Stimulated activated effector memory CD8-positive, alpha-beta T cell treated with anti-CD3 and anti-CD28 coated beads, Interleukin-12 subunit alpha, Interleukin-12 subunit beta, amount 100 ng/mL, for 72 hours (primary cell): ENCODE results near the gene ABCA13.

Source experiments
- ATAC-seq: fragments of 150-1000 bp; cut with Tn5 transposase; 2 replicates; pipeline ENCODE4 v1.10.0; 2021
- DNase-seq, 2 donors: peaks; one replicate each; pipeline ENCODE4 v3.0.0; 2021 to 2022; ENCODE audit warnings: low spot score in 2 of 2
- H3K27ac Mint-ChIP-seq: one replicate; pipeline ENCODE4 v1.8.0; 2022; ENCODE audit warnings: mild to moderate bottlenecking, mixed read lengths
- H3K36me3 Mint-ChIP-seq: one replicate; pipeline ENCODE4 v1.8.0; 2022; ENCODE audit warnings: mild to moderate bottlenecking, mixed read lengths
- H3K4me1 Mint-ChIP-seq: one replicate; pipeline ENCODE4 v1.8.0; 2022; ENCODE audit warnings: mixed read lengths
- H3K4me3 Mint-ChIP-seq: one replicate; pipeline ENCODE4 v1.8.0; 2022; ENCODE audit warnings: mild to moderate bottlenecking, mixed read lengths
- H3K9me3 Mint-ChIP-seq: one replicate; pipeline ENCODE4 v1.8.0; 2022; ENCODE audit warnings: mixed read lengths

The ABCA13 gene

GRCh38 chr7:48426966-48427555 lies 255.8 kb downstream of the ABCA13 start:
- no peak for ATAC-seq
- H3K4me1 Mint-ChIP-seq, result no peaks in the 10 kb centered on the region

GRCh38 chr7:48427671-48428070 lies 256.4 kb downstream of the ABCA13 start:
- Mint-ChIP-seq H3K4me3 (no peak overlapping the region), H3K27ac (no peak overlapping the region), H3K9me3 (no peaks in the 10 kb centered on the region), H3K36me3 (no peaks in the 10 kb centered on the region), H3K4me1 (no peaks in the 10 kb centered on the region)
- no peak for DNase-seq
- ATAC-seq, result no peak

More at GRCh38 chr7:48426966-48427555, 255.8 kb downstream of the ABCA13 start:
- Mint-ChIP-seq H3K27ac (no peak overlapping the region), H3K9me3 (no peaks in the 10 kb centered on the region), H3K36me3 (no peaks in the 10 kb centered on the region), H3K4me3 (no peak overlapping the region)
- no peak for DNase-seq

DNA sequence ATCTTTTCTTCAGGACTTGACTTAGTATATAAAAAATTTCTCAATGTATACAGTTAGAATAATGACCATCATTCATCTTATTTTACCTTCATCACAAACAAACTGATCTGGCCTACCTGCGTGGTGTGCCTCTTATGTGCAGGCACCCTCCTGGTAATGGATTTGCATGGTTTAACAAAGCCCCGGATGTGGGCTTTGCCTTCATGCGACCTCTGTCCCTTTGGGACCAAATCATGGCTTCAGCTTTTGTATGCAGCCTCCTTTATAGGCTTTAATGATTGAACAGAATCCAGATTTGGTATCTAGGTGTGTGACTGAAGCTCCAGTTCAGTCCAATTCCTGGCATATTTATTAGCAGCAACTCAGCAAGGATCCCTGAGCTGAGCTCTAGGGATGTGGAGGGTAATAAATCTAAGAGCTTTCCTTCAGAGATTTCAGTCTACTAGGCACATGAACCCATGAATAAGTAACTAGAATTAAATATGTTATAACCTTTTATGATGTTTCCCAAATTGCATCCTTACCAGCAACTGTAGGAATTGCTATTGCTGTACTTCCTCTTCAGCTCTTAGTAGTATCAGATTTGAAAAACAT lies 256.9 kb downstream of the ABCA13 start:
- no peak overlapping the region for H3K27ac Mint-ChIP-seq
- no peak for DNase-seq
- H3K36me3 Mint-ChIP-seq, result no peaks in the 10 kb centered on the region
- H3K4me3 Mint-ChIP-seq, result no peak overlapping the region
- no peak for ATAC-seq
- no peaks in the 10 kb centered on the region for H3K9me3 Mint-ChIP-seq
- no peaks in the 10 kb centered on the region for H3K4me1 Mint-ChIP-seq

GRCh38 chr7:48429117-48429516 lies 257.9 kb downstream of the ABCA13 start:
- H3K4me1 Mint-ChIP-seq, result no peaks in the 10 kb centered on the region
- no peak overlapping the region for H3K4me3 Mint-ChIP-seq
- DNase-seq, result no peak
- H3K36me3 Mint-ChIP-seq, result no peaks in the 10 kb centered on the region
- no peaks in the 10 kb centered on the region for H3K9me3 Mint-ChIP-seq
- H3K27ac Mint-ChIP-seq, result no peak overlapping the region
- no peak for ATAC-seq

- no peaks in the 10 kb centered on the region for H3K36me3 Mint-ChIP-seq
- peaks cover 8% of the 10 kb centered on the region for H3K9me3 Mint-ChIP-seq
- no peak overlapping the region for H3K4me3 Mint-ChIP-seq
- no peaks in the 10 kb centered on the region for H3K4me1 Mint-ChIP-seq
- DNase-seq (no peak), ATAC-seq (no peak)
- H3K27ac Mint-ChIP-seq, result no peak overlapping the region
Measured at GRCh38 chr7:48438206-48438605, 266.9 kb downstream of the ABCA13 start.

DNA sequence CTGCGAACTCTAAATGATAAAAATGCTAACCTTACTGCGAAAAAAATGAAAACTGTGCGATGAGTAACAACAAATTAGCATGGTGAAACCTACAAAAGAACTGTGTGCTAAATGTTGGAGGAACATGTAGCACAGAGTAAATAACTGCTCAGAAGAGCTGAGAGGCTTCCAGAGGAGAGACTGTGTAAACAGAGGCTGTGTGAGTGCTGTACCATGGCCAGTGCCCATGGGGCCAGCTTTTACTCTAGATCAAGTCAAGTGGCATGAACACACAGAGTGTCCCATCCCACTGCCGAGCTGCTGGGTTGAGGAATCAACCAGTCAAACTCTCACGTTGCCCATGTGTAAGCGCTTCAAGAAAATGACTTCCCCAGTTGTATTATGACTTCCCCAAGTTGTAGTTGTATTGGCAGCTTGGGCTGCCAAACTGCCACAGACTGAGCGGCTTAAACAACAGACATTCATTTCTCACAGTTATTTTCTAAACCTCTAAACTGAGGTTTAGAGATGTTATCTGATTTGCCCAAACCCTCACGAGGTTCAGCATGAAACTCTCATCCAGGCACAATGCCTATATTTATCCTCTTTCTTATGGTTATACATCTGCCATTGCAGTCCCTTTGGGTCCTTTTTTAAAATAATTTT lies 270.7 kb downstream of the ABCA13 start:
- no peaks in the 10 kb centered on the region for H3K36me3 Mint-ChIP-seq

GRCh38 chr7:48443051-48443450 lies 271.8 kb downstream of the ABCA13 start:
- ATAC-seq, result no peak

More for the DNA sequence above, 270.7 kb downstream of the ABCA13 start:
- Mint-ChIP-seq H3K27ac (no peak overlapping the region), H3K9me3 (peaks cover 22% of the 10 kb centered on the region), H3K4me1 (no peaks in the 10 kb centered on the region), H3K4me3 (no peak overlapping the region)
- no peak for ATAC-seq
- DNase-seq, result no peak

GRCh38 chr7:48446721-48447120 lies 275.5 kb downstream of the ABCA13 start:
- Mint-ChIP-seq H3K9me3 (peaks cover 23% of the 10 kb centered on the region), H3K4me1 (no peaks in the 10 kb centered on the region), H3K36me3 (no peaks in the 10 kb centered on the region), H3K4me3 (no peak overlapping the region), H3K27ac (no peak overlapping the region)
- DNase-seq (no peak), ATAC-seq (no peak)

More at GRCh38 chr7:48443051-48443450, 271.8 kb downstream of the ABCA13 start:
- no peaks in the 10 kb centered on the region for H3K36me3 Mint-ChIP-seq
- H3K4me3 Mint-ChIP-seq, result no peak overlapping the region
- H3K4me1 Mint-ChIP-seq, result no peaks in the 10 kb centered on the region
- DNase-seq, result no peak
- no peak overlapping the region for H3K27ac Mint-ChIP-seq
- H3K9me3 Mint-ChIP-seq, result peaks cover 23% of the 10 kb centered on the region

- Mint-ChIP-seq H3K27ac (no peak overlapping the region), H3K4me3 (no peak overlapping the region), H3K4me1 (no peaks in the 10 kb centered on the region), H3K36me3 (no peaks in the 10 kb centered on the region), H3K9me3 (peaks cover 4% of the 10 kb centered on the region)
- no peak for DNase-seq
- ATAC-seq, result no peak
Measured at GRCh38 chr7:48452218-48452617, 281.0 kb downstream of the ABCA13 start.

DNA sequence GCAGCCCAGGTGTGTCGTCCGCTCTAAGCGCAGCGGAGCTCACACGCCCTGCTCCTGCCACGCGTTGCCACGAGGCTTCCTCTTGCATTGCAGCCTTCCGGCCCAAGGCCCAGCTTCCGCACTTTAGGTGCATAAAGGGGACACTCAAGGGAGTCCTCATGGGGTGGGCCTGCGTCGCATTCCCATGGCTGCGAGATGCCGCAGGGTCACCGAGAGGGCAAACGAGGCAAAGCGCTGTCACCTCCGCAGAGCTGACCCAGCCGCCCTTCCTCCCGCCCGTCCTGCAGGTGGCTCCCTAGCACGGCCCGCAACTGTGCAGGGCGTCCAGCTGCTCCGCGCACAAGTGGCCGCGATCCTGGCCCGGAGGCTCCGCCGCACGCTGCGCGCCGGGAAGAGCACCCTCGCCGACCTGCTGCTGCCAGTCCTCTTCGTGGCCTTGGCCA lies 283.5 kb downstream of the ABCA13 start:
- Mint-ChIP-seq H3K9me3 (no peaks in the 10 kb centered on the region), H3K36me3 (no peaks in the 10 kb centered on the region), H3K4me1 (no peaks in the 10 kb centered on the region), H3K4me3 (no peak overlapping the region), H3K27ac (no peak overlapping the region)
- DNase-seq (no peak), ATAC-seq (peak; percentile 28)

GRCh38 chr7:48455363-48455762 lies 284.1 kb downstream of the ABCA13 start:
- DNase-seq, result no peak
- H3K9me3 Mint-ChIP-seq, result no peaks in the 10 kb centered on the region
- ATAC-seq, result no peak
- H3K36me3 Mint-ChIP-seq, result no peaks in the 10 kb centered on the region
- H3K4me3 Mint-ChIP-seq, result no peak overlapping the region
- no peaks in the 10 kb centered on the region for H3K4me1 Mint-ChIP-seq
- no peak overlapping the region for H3K27ac Mint-ChIP-seq

GRCh38 chr7:48458701-48459524 lies 287.7 kb downstream of the ABCA13 start:
- no peaks in the 10 kb centered on the region for H3K4me1 Mint-ChIP-seq
- no peak overlapping the region for H3K27ac Mint-ChIP-seq

GRCh38 chr7:48466713-48467112 lies 295.5 kb downstream of the ABCA13 start:
- H3K27ac Mint-ChIP-seq, result no peak overlapping the region
- ATAC-seq, result no peak
- H3K4me1 Mint-ChIP-seq, result no peaks in the 10 kb centered on the region
- peaks cover 9% of the 10 kb centered on the region for H3K9me3 Mint-ChIP-seq
- DNase-seq, result no peak
- H3K4me3 Mint-ChIP-seq, result no peak overlapping the region
- no peaks in the 10 kb centered on the region for H3K36me3 Mint-ChIP-seq

More at GRCh38 chr7:48458701-48459524, 287.7 kb downstream of the ABCA13 start:
- ATAC-seq, result peak; percentile 22
- peaks cover 4% of the 10 kb centered on the region for H3K9me3 Mint-ChIP-seq
- DNase-seq, result no peak
- H3K36me3 Mint-ChIP-seq, result no peaks in the 10 kb centered on the region
- no peak overlapping the region for H3K4me3 Mint-ChIP-seq

DNA sequence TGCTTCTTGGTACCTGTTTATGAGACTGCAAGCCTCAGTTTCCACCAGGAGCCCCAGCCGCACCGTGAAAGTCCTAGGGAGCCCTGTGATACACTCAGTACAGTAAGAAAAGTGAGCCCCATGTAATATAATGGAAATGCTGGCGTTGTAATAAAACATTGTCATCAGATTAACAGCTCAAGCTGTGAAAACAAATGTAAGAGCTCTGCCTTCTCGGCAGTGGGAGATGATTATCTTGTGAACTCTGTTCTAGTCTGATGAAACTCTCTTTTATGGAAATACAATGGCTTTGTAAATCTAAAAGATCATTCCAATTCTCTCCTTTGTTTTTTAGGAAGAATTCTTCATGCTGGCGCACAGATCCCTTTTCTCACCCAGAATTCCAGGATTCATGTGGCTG lies 299.9 kb downstream of the ABCA13 start:
- Mint-ChIP-seq H3K4me3 (no peak overlapping the region), H3K4me1 (no peaks in the 10 kb centered on the region), H3K9me3 (peaks cover 5% of the 10 kb centered on the region), H3K36me3 (no peaks in the 10 kb centered on the region), H3K27ac (no peak overlapping the region)
- no peak for DNase-seq
- ATAC-seq, result no peak

GRCh38 chr7:48472640-48473039 lies 301.4 kb downstream of the ABCA13 start:
- H3K36me3 Mint-ChIP-seq, result no peaks in the 10 kb centered on the region
- H3K4me1 Mint-ChIP-seq, result no peaks in the 10 kb centered on the region
- no peak for DNase-seq
- H3K9me3 Mint-ChIP-seq, result peaks cover 9% of the 10 kb centered on the region
- no peak for ATAC-seq
- no peak overlapping the region for H3K27ac Mint-ChIP-seq
- H3K4me3 Mint-ChIP-seq, result no peak overlapping the region
